OCI-LY1 (cell line): Measurements from ENCODE around the gene PNPT1.

ENCODE experiments used
- EZH2 ChIP-seq: fragments of 200-600 bp; sonication (generic), shearing (Covaris generic); IDR thresholded peaks from 2 replicates; pipeline ENCODE4 v1.8.0; 2017; ENCODE audit warnings: borderline replicate concordance, mixed run types, mild to moderate bottlenecking, antibody characterized with exemption, low read length, moderate library complexity, mixed read lengths
- TF ChIP-seq, protein P1 (sequence below): fragments of 200-600 bp; sonication (generic), shearing (Covaris generic); IDR thresholded peaks from 2 replicates; pipeline ENCODE4 v1.5.1; 2017; ENCODE audit warnings: mild to moderate bottlenecking, antibody characterized with exemption, low read length, moderate library complexity, mixed read lengths

DNA sequence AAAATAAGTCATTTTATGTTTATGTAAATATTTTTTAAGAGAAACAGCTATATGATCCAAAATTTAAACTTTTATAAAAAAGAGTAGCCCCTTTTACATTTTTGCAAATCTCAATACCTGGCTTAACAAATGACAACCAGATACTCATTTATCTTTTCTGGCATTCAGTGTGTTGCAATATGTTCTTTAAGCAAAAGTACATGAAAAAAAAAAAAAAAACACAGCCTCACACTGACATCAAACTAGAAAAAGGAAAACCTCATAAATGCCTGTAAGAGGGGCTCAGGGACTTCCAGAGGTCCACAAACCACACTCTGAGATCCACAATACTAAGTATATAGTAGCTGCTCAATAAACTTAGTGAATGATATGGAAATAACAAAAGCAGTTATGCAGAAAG lies 98.1 kb downstream of the PNPT1 start:
- TF ChIP-seq, protein P1, sequence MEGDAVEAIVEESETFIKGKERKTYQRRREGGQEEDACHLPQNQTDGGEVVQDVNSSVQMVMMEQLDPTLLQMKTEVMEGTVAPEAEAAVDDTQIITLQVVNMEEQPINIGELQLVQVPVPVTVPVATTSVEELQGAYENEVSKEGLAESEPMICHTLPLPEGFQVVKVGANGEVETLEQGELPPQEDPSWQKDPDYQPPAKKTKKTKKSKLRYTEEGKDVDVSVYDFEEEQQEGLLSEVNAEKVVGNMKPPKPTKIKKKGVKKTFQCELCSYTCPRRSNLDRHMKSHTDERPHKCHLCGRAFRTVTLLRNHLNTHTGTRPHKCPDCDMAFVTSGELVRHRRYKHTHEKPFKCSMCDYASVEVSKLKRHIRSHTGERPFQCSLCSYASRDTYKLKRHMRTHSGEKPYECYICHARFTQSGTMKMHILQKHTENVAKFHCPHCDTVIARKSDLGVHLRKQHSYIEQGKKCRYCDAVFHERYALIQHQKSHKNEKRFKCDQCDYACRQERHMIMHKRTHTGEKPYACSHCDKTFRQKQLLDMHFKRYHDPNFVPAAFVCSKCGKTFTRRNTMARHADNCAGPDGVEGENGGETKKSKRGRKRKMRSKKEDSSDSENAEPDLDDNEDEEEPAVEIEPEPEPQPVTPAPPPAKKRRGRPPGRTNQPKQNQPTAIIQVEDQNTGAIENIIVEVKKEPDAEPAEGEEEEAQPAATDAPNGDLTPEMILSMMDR, result no peak
- TF ChIP-seq EZH2, result no peak
